GM23338 (cell line): ENCODE measurements around the gene RNF135.

Experiments
- CREB1 ChIP-seq: fragments of 250-450 bp; sonication (Bioruptor Pico); IDR thresholded peaks from 2 replicates; pipeline ENCODE4 v1.5.0; 2020; ENCODE audit warnings: low read depth, mild to moderate bottlenecking, moderate library complexity
- EZH2 ChIP-seq: fragments of 200-600 bp; sonication (generic); IDR thresholded peaks from one replicate; pipeline ENCODE4 v1.8.0; 2017; ENCODE audit warnings: antibody characterized with exemption, mild to moderate bottlenecking, low read depth; ENCODE audit not compliant: unreplicated experiment
- EZH2phosphoT487 ChIP-seq: fragments of 200-600 bp; sonication (generic); IDR thresholded peaks from one replicate; pipeline ENCODE4 v1.8.1; 2018; ENCODE audit warnings: antibody characterized with exemption; ENCODE audit not compliant: unreplicated experiment
- JUNB ChIP-seq: IDR thresholded peaks from one replicate; pipeline ENCODE4 v1.6.1; 2016; ENCODE audit warnings: antibody characterized with exemption; ENCODE audit not compliant: unreplicated experiment
- NANOG ChIP-seq: IDR thresholded peaks from 2 replicates; pipeline ENCODE4 v1.6.1; 2016; ENCODE audit warnings: antibody characterized with exemption, borderline replicate concordance
- POLR2AphosphoS5 ChIP-seq: IDR thresholded peaks from 2 replicates; pipeline ENCODE4 v1.6.1; 2016; ENCODE audit warnings: antibody characterized with exemption, low read depth
- ZNF331 ChIP-seq: fragments of 250-450 bp; sonication (Bioruptor Pico); IDR thresholded peaks from 2 replicates; pipeline ENCODE4 v1.5.0; 2020; ENCODE audit warnings: low read depth, mild to moderate bottlenecking, moderate library complexity
- TF ChIP-seq, protein P1 (sequence below): IDR thresholded peaks from one replicate; pipeline ENCODE4 v1.6.1; 2018; ENCODE audit warnings: antibody characterized with exemption; ENCODE audit not compliant: unreplicated experiment
- TF ChIP-seq, protein P2 (sequence below), 2 experiments: fragments of 200-600 bp in 1 of 2; sonication (generic) in 1 of 2; conservative IDR thresholded peaks; 2 replicates each; pipeline versions ENCODE4 v1.5.1 to v1.6.1; 2016 to 2017; ENCODE audit warnings: antibody characterized with exemption in 2 of 2, low read depth in 2 of 2, mild to moderate bottlenecking in 2 of 2, moderate library complexity in 1 of 2
- TF ChIP-seq, protein P3 (sequence below): IDR thresholded peaks from 2 replicates; pipeline ENCODE4 v1.6.1; 2016; ENCODE audit warnings: antibody characterized with exemption

- TF ChIP-seq, protein P1, sequence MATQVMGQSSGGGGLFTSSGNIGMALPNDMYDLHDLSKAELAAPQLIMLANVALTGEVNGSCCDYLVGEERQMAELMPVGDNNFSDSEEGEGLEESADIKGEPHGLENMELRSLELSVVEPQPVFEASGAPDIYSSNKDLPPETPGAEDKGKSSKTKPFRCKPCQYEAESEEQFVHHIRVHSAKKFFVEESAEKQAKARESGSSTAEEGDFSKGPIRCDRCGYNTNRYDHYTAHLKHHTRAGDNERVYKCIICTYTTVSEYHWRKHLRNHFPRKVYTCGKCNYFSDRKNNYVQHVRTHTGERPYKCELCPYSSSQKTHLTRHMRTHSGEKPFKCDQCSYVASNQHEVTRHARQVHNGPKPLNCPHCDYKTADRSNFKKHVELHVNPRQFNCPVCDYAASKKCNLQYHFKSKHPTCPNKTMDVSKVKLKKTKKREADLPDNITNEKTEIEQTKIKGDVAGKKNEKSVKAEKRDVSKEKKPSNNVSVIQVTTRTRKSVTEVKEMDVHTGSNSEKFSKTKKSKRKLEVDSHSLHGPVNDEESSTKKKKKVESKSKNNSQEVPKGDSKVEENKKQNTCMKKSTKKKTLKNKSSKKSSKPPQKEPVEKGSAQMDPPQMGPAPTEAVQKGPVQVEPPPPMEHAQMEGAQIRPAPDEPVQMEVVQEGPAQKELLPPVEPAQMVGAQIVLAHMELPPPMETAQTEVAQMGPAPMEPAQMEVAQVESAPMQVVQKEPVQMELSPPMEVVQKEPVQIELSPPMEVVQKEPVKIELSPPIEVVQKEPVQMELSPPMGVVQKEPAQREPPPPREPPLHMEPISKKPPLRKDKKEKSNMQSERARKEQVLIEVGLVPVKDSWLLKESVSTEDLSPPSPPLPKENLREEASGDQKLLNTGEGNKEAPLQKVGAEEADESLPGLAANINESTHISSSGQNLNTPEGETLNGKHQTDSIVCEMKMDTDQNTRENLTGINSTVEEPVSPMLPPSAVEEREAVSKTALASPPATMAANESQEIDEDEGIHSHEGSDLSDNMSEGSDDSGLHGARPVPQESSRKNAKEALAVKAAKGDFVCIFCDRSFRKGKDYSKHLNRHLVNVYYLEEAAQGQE = no peak
- no peak for TF ChIP-seq NANOG
- TF ChIP-seq JUNB = no peak
- TF ChIP-seq, protein P2, sequence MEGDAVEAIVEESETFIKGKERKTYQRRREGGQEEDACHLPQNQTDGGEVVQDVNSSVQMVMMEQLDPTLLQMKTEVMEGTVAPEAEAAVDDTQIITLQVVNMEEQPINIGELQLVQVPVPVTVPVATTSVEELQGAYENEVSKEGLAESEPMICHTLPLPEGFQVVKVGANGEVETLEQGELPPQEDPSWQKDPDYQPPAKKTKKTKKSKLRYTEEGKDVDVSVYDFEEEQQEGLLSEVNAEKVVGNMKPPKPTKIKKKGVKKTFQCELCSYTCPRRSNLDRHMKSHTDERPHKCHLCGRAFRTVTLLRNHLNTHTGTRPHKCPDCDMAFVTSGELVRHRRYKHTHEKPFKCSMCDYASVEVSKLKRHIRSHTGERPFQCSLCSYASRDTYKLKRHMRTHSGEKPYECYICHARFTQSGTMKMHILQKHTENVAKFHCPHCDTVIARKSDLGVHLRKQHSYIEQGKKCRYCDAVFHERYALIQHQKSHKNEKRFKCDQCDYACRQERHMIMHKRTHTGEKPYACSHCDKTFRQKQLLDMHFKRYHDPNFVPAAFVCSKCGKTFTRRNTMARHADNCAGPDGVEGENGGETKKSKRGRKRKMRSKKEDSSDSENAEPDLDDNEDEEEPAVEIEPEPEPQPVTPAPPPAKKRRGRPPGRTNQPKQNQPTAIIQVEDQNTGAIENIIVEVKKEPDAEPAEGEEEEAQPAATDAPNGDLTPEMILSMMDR (conservative IDR thresholded peaks at IDR 0.05; ENCODE audit: low read depth in 2 of 2) = no peak
- TF ChIP-seq POLR2AphosphoS5 = no peak
- TF ChIP-seq, protein P3, sequence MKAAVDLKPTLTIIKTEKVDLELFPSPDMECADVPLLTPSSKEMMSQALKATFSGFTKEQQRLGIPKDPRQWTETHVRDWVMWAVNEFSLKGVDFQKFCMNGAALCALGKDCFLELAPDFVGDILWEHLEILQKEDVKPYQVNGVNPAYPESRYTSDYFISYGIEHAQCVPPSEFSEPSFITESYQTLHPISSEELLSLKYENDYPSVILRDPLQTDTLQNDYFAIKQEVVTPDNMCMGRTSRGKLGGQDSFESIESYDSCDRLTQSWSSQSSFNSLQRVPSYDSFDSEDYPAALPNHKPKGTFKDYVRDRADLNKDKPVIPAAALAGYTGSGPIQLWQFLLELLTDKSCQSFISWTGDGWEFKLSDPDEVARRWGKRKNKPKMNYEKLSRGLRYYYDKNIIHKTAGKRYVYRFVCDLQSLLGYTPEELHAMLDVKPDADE = no peak
- no peak for TF ChIP-seq EZH2
- no peak for TF ChIP-seq EZH2phosphoT487
- TF ChIP-seq CREB1 (CRISPR knock-in tag) = no peak
- TF ChIP-seq ZNF331 (CRISPR knock-in tag) = no peak; the same call in 1 of the 2 replicates
Observed at GRCh38 chr17:30969989-30970830, 629 bp upstream of the RNF135 start.
